GM18909 (cell line): Measurements from ENCODE around the gene RHBDL1.
A peak's percentile ranks its signal among the peaks of the same experiment; 100 is the strongest.

Experiments used
- ATAC-seq: cut with Tn5 transposase; IDR thresholded peaks from one replicate; pipeline ENCODE4 v1.9.1; 2021; ENCODE audit warnings: mild to moderate bottlenecking; ENCODE audit not compliant: unreplicated experiment, poor library complexity

Gene RHBDL1

GRCh38 chr16:674968-675883, at the start of gene RHBDL1:
Gene RHBDL1 (plus strand): TSS chr16:675671. CDS start chr16:675791, 120 bp downstream.
- no peak for ATAC-seq

DNA sequence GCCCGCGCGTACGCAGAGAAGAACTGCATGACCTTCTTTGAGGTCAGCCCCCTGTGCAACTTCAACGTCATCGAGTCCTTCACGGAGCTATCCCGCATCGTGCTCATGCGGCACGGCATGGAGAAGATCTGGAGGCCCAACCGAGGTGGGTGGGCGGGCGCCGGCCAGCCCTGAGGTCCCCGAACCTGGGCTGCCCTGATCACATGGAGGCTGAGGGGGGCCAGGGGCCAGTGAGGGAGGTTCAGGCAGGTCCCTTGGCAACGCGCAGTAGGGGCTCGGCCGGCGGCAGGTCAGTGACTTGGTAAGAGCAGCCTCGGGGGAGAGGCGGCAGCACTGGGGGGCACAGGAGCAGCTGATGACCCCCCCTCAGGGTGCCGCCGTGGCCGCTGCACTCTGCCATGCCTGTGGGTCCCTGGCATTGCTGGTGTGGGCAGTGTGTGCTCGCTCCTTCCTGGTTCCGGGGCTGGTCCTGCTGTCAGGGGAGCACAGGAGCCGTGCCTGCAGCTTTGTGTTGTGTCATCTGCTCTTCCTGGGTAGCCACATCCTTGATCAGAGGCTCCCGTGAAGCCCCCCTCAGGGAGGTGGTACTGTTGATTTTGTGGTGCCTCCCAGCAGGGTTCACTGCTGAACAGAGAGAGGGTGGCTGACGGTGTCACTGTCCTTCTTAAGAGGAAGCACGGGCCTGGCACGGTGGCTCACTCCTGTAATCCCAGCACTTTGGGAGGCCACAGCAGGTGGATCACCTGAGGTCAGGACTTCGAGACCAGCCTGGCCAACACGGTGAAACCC, 49.3 kb upstream of the RHBDL1 start:
- no peak for ATAC-seq

DNA sequence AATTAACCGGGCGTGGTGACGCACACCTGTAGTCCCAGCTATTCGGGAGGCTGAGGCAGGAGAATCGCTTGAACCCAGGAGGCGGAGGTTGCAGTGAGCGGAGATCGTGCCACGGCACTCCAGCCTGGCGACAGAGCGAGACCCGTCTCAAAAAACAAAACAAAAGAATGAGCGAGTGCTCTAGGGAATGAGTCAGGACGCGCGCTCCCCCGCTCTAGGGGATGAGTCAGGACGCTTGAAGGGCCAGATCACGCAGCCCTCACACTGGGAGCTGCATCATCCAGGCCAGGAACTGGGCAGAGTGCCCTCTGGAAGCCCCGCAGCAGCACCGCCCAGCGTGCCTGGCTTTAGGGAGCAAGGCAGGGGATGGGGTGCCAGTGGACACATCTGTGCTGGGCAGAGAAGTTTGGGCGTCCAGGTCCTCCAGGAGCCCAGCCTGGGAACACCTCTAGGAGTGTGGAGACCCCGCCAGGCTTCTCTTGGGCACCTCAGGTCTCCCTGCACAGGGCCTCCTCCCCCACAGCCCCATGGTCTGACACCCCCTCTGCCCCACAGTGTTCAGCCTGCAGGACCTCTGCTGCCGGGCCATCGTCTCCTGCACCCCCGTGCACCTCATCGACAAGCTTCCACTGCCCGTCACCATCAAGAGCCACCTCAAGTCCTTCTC, 48.6 kb upstream of the RHBDL1 start:
- ATAC-seq, result no peak

DNA sequence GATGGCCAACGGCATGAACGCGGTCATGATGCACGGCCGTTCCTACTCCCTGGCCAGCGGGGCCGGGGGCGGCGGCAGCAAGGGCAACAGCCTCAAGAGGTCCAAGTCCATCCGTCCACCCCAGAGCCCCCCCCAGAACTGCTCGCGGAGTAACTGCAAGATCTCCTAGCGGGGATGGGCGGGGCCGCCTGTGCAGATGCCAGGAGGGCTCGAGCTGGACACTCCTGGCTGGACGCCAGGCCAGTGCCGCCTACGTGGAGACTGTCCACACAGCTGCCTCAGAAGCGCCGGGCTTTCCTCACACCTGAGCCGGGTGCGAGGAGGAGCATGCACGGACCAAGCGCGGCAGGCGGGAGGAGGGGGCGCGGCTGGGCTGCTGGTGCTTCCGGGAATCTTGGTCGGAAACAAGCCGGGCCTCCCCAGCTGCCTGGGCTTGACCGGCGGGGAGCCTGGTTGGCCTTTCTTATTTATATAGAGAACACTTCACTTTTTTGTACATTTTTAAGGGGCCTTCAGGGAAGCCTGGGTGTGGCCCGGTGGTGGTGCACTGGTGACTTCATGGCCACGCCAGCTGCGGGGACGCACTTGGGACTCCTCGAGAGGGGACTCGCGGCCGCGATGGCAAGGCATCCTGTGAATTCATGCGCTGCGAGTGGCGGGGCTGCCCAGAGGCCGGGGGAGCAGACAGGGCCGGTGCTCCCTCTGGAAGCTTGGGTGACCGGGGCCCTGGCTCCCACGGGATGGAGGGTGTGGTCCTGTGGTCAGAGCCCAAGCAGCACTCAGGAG, 47.8 kb upstream of the RHBDL1 start:
- no peak for ATAC-seq

- no peak for ATAC-seq
These were observed 47.0 kb upstream of the RHBDL1 start for GRCh38 chr16:628321-629061.

DNA sequence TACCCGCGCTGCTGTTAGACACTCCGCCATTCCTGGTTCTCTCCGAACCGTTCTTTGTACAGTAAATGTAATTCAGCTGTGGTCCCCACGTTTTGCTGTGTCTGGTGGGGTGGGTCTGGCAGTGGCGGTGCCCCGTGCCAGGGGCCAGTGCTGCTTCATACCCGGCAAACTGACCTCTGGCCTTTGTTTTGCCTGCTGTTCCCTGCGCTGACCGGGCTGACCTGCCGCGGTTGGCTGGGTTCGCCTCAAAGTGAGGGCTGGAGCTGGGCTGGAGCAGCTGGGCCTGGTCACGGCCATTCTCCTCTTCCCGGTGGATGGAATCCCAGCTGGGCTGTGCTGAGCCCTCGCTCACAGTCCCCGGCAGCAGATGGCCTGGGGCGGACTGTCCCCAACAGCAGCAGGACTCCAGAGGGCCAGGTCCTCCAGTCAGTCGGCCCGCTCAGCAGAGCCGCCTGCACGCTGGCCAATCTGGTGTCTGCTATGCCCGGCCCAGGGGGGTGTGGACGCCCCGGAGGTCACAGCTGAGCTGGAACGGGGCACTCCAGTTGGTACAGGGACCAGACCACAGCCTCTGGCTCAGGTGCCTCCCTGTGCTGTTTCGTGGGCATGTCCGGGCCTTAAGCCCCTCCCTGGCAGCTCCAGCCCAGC, 46.2 kb upstream of the RHBDL1 start:
- no peak for ATAC-seq

DNA sequence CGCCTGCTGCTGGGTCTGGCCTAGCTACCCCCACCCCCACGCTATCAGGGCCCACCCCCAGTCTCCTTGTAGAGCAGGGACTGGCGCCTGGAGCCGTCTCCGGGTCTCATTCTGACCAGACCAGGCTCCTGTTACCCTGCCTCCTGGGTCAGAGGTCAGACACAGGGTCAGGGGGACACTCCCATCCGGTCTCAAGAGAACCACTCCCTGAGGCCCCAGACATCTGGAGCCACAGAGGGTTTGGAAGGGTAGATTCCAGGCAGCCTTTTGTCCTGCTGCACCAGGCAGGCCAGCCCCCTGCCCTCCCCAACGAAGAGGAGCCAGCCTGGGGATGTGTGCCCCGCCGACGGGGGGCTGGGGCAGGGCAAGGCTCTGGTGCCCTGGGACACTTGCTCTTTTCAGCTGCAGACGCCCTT, 45.6 kb upstream of the RHBDL1 start:
- no peak for ATAC-seq

DNA sequence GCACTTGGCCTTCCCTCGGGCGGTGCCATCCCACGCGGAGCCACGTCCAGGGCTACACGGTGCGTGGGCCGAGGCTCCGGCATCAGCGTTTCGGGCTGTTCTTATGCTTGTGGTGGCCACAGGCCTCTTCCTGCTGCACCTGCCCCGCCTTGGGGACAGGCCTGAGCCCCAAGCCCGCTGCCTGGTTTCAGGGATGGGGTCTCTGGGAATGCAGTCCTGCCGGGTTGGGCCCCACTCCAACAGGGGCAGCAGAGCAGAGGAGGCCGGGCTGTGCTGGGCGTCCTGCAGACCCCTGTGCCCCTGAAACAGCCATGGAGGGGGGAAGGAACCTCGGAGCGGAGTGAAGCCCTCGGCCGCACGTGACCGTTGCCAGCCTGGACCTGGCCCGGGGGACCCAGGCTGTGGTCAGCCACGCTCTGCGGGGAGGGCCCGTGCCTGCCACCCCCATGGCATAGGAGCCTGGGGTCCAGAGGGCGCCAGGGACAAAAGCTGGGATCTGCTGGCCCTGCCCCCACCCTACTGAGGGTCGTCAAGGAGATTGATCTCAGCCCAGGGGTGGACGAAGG, 45.1 kb upstream of the RHBDL1 start:
- ATAC-seq, result no peak

DNA sequence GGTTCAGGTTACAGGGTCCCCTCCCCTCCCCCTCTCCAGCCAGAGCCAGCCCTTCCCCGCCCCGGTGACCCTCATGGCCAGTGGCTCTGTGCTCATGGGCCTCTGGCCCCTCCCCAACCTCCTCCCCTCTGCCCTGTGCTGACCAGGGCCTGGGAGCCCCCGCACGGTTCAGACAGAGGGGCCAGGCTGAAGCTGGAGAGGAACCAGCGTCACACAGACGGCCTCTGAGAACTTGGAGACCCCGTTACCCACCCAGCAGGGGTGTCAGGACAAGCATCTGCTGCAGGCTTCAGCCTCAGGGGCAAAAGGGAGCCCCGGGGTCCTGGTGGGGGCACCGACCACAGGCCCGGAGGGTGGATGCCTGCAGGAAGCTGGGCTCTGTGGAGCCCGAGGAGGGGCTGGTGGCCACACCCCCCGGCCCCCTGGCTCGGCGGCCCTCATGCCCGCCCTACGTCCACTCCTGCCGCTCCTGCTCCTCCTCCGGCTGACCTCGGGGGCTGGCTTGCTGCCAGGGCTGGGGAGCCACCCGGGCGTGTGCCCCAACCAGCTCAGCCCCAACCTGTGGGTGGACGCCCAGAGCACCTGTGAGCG, 44.6 kb upstream of the RHBDL1 start, which contains the start of gene WFIKKN1:
Gene WFIKKN1, plus strand, starts transcription at position 171 of the 591 bp plus-strand sequence. Its CDS starts 269 bp downstream, at position 440.
- no peak for ATAC-seq

DNA sequence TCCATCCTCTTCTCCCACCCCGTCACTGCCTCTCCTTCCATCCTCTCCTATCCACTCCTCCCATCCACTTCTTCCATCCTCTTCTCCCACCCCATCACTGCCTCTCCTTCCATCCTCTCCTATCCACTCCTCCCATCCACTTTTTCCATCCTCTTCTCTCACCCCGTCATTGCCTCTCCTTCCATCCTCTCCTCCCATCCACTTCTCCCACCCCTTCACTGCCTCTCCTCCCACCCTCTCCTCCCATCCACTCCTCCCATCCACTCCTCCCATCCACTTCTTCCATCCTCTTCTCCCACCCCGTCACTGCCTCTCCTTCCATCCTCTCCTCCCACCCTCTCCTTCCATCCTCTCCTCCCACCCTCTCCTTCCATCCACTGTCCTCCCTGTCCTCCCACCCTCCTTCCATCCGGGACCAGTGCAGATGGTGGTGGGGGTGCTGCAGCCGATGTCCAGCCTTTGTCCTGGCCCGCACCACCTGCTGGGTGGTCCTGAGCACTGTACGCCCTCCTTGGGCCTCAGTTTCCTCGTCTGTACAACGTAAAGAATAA, 43.6 kb upstream of the RHBDL1 start:
- no peak for ATAC-seq

DNA sequence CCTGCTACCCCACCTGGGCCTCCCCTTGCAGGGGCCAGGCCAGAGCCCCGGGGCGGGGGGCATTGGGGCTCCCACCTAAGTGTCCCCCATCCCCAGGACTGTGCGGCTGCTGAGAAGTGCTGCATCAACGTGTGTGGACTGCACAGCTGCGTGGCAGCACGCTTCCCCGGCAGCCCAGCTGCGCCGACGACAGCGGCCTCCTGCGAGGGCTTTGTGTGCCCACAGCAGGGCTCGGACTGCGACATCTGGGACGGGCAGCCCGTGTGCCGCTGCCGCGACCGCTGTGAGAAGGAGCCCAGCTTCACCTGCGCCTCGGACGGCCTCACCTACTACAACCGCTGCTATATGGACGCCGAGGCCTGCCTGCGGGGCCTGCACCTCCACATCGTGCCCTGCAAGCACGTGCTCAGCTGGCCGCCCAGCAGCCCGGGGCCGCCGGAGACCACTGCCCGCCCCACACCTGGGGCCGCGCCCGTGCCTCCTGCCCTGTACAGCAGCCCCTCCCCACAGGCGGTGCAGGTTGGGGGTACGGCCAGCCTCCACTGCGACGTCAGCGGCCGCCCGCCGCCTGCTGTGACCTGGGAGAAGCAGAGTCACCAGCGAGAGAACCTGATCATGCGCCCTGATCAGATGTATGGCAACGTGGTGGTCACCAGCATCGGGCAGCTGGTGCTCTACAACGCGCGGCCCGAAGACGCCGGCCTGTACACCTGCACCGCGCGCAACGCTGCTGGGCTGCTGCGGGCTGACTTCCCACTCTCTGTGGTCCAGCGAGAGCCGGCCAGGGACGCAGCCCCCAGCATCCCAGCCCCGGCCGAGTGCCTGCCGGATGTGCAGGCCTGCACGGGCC, 42.8 kb upstream of the RHBDL1 start:
- no peak for ATAC-seq

GRCh38 chr16:633336-634050, 42.0 kb upstream of the RHBDL1 start:
- no peak for ATAC-seq

GRCh38 chr16:634051-634670, 41.3 kb upstream of the RHBDL1 start:
- no peak for ATAC-seq

DNA sequence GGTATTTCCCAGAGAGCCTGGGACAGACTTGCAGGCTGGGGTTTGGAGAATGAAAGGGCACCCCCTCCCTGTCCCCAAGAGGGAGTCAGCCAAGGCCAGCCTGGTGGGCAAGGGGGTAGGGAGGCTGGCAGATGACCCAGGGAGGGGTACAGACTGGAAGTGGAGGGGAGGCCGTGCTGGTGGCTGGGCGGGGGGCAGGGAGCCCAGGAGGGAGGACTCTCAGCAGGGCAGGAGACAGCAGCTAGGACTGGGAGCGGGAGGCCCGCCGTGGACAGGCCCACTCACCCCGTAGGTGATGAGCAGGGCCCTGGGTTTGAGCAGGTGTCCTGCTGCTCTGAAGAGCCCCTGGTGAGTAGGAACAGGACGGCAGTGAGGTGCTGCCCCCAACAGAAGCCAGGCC, 40.5 kb upstream of the RHBDL1 start:
- no peak for ATAC-seq

DNA sequence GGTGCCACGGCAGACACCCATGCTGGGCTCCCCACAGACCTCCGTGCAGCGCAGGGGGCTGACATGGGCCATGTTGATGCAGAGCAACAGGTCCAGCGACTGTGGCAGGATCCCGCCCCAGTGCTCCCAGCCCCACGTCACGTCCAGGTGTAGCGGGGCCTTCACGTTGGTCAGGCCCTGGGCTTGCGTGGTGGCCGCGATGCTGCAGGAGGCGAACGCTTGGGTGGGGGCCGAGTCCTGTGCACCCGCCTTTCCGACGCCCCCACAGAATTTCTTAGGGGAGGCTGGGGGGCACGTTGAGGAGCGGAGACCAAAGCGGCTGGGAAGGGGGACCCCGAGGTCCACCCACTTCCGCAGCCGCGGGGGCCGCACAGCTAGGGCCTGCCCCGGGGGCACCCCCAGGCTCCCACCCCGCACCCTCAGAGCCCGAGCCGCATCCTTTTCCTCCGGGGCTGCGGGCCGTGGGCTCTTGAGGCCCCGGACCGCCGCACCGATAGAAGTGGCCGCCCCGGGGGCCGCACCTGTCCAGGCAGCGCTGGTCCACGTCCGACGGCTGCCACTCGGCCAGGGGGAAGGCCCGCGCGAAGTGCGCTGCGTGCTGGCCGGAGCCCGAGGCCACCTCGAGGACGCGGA, 39.8 kb upstream of the RHBDL1 start:
- ATAC-seq, result peak; percentile 3
